ENCODE data around the gene CUX1.
"Not testable (repeated sequence)": the region's sequence is repeated elsewhere in the genome, so short reads cannot be mapped to it uniquely, and the experiment has no call there.

Gene CUX1

DNA sequence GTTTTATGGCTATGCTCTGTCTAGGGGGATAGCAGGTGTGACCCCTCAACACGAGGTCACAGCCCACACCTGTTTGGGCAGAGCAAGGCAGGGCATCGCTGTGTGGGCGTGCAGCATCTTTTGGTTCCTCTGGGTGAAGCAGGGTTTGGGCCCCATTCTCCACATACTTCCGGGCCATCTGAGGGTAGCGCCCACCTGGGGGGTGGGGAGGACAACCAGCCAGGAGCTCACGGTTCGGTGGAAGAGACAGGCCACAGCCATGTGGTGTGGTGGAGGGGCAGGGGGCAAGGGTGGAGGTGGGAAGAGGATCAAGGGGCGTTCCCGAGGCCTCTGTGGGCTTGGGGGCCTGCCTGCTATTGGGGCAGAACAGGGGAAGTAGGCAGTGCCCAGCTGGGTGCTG, 471.6 kb downstream of the CUX1 start:
- no peak for DNase-seq (ENCODE audit: low read depth)

DNA sequence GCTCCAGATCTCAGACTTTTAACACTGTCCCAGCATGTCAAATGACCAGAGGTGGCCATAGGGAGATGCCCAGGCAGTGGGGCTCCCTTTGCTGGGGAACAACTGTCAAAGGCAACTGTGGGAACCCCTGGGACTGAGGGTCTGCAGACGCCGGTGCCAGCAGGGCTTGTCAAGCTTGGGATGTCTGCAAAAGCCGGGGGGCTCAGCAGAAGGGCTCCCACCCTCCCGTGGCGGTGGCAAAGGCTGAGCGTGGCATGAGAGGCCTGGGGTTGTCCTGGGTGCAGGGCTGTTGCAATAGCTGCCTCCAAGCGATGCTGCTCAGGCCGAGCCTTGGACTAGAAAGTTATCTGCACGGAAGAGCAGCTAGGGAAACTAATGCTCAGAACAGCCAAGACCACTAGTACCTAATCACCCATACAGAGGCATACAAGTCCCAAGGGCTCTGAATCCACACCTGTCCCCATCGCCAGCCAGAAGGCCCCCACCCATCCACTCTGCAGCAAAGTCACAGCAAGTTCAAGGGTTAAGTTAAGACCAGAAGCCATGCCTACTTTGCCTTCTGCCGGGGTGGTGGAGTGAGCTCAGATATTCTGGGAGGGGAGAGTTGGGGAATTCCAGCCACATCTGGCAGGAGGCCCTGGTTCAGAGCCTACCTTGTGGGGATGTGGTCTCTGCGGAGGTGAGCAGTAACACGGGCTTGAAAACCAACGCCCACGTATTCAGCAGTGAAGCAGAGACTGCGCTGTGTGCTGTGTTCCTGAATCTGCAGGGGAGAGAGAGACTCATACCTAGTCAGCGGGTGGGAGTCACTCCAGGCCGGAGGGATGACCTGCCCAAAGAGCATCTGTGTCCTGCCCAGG, 473.9 kb downstream of the CUX1 start:
- no peak for DNase-seq (ENCODE audit: low read depth)

DNA sequence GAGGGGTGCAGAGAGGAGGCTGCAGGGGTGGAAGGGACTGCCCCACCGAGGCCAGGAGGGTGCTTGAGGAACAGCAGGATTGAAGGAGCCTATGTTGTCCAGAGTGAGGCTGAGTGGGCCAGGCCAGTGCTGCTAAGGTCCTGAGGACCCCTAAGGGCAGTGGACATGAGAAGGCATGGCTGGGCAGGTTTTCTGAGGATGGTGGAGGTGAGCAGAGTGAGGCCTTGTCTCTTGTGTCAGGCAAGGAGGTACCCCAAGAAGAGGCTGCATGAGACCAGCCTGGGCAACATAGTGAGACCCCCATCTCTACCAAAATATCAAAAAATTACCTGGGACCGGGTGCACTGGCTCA, 474.5 kb downstream of the CUX1 start:
- no peak for DNase-seq (ENCODE audit: low read depth)

DNA sequence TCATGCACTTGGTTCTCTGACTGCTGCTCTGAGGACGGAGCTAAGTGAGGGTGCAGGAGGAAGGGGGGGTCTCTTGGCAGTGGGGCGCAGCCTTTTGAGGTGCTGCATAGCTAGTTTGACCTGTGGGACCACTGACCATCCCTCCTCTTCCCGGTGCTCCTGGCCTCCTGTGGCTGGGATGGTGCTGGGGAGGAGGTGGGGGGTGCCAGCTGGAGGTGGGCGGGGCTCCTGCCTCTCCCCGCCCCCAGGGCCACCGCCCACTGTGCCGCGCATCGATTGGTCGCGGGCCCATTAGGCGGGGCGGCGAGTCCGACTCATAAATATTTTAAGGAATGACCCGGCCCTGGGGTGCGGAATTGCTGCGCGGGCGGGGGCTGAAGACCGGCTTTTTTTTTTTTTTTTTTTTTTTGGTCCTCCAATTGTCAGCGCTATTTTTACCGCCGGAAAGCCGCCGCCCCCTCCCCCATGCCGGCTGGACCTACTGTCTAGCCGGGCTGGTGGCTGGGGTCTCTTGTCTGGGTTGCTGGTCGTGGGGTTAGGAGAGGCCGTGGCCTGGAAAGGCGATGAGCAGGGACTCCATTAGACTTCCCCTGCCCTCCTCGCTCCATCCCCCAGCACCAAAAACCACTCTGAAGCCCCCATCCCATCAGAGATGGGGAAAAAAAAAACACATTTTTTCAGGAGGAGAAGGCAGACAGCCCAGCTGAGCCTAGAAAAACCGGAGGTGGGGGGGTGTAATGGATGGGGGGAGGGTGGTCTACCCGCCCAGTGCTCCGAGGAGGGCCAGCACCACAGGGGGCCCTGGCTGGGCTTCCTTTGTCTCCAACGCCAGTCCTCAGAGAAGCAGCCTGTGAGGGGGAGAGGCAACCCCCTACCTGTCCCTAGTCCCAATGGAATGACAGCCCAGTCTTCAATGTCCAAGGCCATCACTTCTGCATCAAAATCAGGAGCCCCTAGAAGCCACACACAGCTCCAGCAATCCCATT, 475.7 kb downstream of the CUX1 start:
- no peak for DNase-seq (ENCODE audit: low read depth)

DNA sequence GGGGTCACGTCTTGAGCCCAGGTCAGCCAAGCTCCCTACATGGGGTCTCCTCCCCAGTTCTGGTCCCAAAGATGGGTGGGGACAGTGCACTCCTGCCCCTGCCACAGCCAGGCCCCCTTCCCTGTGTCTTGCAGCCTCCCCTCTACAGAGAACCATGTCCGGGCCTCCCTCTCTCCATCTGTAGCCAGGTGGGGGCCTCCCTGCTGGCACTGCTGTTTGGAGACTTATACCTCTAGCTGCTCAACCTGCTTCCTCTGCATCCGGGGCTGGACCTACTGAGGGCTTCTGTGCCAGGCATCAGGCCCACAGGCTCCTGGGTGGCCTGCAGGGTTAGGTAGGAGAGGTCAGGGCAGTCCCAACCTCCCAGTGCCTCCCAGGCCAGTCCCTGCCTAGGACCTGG, 477.2 kb downstream of the CUX1 start:
- DNase-seq (ENCODE audit: low read depth) = no peak

DNA sequence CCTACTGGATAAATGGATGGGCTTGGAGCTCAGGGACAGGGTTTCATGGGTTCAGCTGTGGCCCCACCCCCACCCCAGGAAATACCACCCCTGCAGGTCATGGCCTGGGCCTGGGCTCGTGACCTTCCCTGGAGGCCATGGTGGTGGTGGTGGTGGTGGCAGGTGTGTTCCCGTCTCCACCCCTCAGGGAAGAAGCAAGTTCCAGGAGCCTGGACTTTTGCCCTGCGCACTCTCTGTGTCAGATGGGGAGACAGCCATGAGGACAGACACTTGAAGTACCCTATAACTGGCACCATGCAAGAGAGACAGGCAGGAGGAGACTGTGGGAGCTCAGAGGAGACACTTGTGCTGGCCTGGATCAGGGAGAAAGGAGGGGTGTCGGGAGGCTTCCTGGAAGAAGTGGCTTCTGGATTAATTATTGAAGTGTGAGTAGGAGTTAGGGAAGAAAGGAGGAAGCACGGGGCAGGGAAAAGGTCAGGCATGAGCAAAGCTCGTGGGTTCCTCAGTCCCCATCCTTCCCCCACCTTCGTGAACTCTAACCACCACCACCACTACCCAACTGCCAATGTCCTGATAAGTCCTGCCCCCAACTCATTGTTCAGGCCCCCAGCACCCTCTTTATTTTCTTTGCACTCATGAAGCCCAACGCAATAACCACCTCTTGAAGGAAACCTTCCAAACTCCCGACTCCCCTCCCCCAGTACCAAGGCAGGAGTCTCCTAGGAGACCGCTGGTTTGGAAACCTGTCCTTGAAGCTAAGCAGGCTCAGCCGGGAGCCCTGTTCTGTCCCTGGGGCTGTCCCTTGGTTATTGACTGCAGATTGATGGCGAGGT, 478.1 kb downstream of the CUX1 start:
- no peak for DNase-seq (ENCODE audit: low read depth)

DNA sequence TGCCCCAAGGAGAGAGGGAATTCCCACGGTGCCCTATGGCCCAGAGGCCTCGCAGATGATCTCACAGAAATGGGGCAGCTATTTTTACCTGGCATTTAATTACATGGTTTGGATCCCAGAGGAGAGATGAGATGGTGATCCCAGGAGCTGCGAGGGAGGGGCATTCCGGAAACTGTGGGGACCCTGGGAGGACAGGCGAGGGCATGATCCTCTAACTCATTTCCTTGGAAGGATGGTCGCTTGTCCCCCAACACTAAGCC, 478.7 kb downstream of the CUX1 start:
- DNase-seq (ENCODE audit: low read depth) = no peak

DNA sequence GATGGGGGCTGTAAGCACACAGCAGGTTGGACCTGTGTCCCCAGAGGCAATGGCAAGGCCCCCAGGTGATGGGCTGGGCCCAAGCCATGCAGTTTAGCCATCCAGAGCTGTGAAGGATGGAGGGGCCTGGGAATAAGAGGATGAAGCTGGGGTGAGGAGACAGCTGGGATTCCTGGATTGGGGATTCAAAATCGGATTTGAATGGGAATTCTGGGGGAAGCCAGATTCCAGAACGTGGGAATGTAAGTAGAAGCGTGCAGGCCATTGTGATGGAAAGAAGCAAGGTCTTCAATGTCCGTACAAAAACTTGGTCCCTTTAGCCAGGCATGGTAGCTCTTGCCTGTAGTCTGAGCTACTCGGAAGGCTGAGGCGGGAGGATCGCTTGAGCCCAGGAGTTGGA, 479.1 kb downstream of the CUX1 start:
- DNase-seq (ENCODE audit: low read depth) = no peak

DNA sequence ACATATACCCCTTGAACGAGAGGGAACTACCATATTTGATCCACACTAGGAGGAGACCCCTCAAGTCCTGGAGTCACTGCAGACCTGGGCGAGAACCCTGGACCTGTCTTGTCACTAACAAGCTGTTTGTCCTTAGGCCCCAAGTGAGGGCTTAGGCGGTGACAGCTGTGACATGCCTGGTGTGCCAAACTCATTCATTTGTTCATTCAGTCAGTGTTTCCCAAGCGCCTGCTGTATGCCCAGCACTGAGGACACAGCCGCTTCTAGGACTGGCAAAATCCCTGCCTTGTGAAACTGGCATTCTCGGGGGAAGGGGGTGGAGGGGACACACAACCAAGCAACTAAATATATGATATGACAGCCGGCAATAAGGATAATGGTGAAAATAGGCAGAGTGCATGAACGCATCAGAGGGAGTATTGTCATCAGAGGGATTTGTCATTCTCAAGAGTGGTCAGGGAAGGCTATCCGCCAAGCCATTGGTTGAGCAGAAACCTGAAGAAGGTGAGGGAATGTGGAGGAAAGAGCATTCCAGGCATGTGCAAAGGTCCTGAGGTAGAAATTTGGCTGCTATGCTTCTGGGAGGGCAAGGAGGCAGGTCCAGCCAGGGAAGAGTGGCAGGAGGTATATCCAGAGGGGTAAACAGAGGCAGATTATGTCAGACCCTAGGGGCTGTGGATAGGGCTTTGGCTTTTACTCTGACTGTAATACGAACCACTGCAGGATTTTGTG, 480.2 kb downstream of the CUX1 start:
- no peak for DNase-seq (ENCODE audit: low read depth)

DNA sequence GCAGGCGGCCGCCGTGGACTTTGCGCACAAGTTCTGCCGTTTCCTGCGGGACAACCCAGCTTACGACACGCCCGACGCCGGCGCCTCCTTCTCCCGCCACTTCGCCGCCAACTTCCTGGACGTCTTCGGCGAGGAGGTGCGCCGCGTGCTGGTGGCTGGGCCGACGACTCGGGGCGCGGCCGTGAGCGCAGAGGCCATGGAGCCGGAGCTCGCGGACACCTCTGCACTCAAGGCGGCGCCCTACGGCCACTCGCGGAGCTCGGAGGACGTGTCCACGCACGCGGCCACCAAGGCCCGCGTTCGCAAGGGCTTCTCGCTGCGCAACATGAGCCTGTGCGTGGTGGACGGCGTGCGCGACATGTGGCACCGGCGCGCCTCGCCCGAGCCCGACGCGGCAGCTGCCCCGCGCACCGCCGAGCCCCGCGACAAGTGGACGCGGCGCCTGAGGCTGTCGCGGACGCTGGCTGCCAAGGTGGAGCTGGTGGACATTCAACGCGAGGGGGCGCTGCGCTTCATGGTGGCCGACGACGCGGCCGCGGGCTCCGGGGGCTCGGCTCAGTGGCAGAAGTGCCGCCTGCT, 483.3 kb downstream of the CUX1 start:
- no peak for DNase-seq (ENCODE audit: low read depth)

DNA sequence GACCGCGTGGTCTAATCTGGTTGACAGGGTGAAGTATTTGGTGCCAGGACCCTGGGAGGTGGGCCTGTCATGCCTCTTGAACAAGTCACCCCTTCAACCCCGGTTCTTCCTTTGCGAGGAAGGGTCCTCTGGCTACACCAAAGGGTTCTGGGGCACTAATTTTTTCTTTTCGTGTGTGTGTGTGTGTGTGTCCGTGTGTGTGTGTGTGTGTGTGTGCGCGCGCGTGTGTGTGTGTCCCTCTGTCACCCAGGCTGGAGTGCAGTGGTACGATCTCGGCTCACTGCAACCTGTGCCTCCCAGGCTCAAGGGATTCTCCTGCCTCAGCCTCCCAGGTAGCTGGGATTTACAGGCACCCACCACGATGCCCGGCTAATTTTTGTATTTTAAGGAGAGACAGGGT, 483.9 kb downstream of the CUX1 start:
- DNase-seq (ENCODE audit: low read depth) = not testable (repeated sequence)

DNA sequence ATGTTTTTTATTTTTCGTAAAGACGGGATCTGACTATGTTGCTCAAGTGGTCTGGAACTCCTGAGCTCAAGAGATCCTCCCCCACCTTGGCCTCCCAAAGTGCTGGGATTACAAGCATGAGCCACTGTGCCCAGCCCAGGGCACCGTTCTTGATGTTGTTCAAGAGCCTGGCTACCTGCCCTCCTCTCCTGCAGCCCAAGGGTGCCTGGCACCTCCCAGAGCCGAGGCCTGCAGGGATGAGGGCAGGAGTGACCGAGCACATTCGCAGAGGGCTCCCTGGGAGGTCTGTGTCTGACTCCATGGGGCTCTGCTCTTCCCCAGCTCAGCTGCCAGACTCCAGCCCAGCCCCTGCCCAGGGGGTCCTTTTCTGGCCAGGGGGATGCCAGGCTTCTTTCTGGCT, 484.6 kb downstream of the CUX1 start:
- no peak for DNase-seq (ENCODE audit: low read depth)

DNA sequence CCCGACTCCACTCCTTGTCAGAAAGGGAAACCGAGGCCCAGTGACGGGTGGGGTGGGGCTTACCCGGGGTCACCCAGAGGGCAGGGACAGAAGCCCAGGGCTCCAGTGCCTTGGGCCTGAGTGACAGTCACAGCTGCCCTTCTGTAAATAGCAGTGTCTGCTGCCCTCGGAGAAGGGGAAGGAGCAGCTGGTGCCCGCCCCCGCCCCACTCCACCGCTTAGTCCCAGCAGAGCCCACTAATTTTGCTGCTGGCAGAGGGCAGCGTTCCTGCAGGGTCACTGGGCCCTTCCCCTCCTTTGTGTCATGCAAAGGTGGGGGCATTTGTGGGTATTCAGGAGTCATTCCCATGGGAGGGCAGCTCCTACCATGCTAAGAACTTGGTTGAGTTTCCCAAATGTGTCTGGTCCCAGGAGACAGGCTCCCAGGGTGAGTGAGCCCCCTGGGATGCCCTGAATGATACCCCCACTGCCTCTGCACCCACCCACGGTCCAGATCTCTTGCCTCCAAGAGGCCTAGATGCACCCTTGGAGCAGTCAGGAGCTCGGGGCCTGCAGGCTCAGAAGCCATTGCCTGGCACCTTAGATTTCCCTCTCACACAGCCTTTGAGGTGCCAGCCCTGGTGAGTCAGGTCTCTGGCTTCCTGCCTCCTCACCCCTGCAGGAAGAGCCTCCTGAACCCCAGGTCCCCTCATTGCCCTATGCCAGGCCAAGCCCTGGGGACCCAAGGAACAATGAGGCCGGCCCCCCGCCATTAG, 486.4 kb downstream of the CUX1 start:
- DNase-seq (ENCODE audit: low read depth) = no peak

DNA sequence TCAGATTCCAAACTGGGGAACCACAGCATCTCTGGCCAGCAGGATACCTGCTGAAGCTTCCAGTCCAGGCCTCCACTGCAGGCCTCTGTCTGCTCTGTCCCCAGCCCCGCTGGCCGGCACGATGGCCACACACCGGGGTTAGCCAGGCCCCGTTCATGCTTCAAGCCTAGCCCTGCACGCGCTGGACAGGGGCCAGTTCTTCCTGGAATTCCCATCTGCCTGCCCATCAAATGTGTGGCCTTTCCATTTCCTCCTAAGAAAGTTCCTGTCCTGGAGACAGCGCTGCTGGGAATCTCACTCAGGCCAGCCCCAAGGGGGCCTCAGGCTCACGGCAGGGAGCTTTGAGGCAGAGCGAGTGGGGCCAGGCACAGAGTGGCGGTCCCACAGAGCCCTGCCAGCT, 487.2 kb downstream of the CUX1 start:
- no peak for DNase-seq (ENCODE audit: low read depth)

DNA sequence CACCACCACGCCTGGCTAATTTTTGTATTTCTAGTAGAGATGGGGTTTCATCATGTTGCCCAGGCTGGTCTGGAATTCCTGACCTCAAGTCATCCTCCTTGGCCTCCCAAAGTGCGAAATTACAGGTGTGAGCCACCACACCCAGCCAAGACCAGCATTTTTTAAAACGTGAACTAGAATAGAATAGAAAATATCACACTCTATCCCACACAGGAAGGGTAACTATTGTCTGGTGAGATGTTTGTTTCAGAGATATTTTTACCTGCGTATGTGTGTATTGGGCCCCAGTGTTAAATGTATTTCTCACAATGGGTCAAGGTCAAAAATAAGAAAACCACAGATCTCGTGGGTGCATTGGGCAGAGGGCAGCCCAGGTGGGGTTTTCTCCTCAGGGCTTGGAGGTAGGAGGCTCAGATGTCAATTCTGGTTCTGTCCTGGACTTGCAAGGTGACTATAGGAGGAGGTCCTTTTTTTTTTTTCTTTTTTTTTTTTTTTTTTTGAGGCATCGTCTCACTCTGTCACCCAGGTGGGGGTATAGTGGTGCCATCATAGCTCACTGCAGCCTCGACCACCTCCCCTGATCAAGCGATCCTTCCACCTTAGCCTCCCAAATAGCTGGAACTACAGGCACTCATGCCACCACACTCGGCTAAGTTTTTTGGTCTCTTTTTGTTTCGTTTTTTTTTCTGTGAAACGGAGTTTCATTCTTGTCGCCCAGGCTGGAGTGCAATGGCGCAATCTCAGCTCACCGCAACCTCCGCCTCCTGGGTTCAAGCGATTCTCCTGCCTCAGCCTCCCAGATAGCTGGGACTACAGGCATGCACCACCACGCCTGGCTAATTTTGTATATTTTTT, 488.2 kb downstream of the CUX1 start:
- DNase-seq (ENCODE audit: low read depth) = no peak

DNA sequence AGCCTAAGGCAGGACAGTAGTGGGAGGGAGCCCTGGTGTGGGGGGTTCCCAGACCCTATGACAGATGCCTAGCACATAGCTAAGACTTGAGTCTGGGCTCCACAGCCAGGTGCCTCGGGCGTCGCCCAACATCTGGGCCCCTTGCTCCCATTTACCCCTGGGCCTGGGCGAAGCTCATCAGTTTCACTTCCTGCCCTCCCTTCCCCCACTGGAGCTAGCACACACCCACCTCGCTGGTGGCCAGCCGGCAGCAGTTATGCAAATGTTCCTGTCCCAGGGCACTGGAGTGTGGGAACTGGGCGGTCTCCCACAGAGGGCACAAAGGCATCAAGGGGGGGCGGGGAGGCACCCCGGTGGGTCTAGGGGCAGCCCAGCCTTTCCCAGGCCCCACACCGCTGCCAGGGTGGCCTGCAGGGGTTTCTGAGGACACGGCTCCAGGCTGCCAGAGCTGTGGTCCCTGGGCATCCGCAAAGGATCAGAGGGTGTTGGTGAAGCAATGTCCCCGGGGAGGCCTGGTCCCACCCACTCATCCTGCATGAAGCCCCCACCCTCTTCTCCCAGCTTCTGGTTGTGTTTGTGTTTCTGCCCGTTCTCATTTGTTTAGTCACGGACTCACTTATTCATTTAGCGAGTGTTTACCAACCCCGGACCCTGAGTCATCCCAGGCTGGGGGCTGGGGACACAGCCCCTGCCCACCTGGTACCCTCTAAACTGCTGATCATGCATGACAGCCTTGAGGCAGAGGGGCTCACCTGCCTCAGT, 489.7 kb downstream of the CUX1 start:
- DNase-seq (ENCODE audit: low read depth) = no peak

DNA sequence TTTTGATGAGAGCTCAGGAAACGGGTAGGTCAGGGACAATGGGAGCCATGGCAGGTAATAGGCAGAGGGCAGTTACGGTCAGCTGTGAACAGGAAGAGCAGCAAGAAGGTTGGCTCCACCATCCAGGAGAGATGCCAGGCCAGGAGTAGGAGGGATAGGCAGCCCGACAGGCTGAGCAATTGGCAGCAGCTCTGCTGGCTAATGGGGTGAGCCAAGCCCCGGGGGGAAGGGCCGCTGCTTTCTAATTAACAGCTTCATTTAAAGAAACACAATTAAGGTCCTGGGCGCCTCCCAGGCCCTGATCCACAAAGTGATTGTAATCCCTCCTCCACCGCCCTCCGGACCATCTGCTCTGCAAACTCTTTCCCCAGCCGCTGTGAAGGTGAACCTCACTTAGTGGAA, 493.0 kb downstream of the CUX1 start:
- no peak for DNase-seq (ENCODE audit: low read depth)

DNA sequence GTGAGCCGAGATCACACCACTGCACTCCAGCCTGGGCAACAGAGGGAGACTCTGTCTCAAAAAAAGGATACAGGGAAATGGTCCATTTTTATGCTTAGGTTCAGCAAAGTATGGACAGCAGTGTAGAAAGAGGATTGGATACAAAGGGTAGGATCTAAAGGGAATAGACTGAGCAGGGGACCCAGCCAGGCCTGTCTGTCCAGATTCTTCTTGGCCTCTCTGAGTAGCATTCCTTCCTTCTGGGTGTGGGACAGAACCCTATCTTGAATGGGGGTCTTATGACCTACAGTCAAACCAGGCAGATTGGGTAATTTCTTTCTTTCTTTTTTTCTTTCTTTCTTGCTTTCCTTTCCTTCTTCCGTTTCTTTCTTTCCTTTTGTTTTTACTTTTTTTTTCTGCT, 494.9 kb downstream of the CUX1 start:
- DNase-seq (ENCODE audit: low read depth) = no peak
